ENCODE results near the gene DENND5A.

GRCh38 chr11:9089636-9090035 is 175.5 kb downstream of the DENND5A start:
- TF ChIP-seq POLR2AphosphoS5 (IDR thresholded peaks at IDR 0.05) (no peak), CTCF (IDR thresholded peaks at IDR 0.05 in 8 of 11, conservative IDR thresholded peaks at IDR 0.05 in 3 of 11) (no peak)
